Gastrocnemius medialis (tissue), 4 donors: Measurements from ENCODE around the gene CD1C.

ENCODE experiments used
- CTCF ChIP-seq, 5 experiments: fragments of 450-650 bp in 3 of 5; fragments of 200-600 bp in 2 of 5; sonication (generic) in 2 of 5; IDR thresholded peaks in 4 of 5; conservative IDR thresholded peaks in 1 of 5; 1 replicate in 4 of 5; 2 replicates in 1 of 5; pipeline ENCODE4 v1.5.1; 2016 to 2019; ENCODE audit warnings: antibody characterized with exemption in 5 of 5, mild to moderate bottlenecking in 3 of 5, moderate library complexity in 3 of 5
- POLR2A ChIP-seq, 2 donors: fragments of 450-650 bp; IDR thresholded peaks; one replicate each; pipeline ENCODE4 v1.6.1; 2017; ENCODE audit warnings: antibody characterized with exemption in 2 of 2, mild to moderate bottlenecking in 2 of 2, moderate library complexity in 2 of 2

DNA sequence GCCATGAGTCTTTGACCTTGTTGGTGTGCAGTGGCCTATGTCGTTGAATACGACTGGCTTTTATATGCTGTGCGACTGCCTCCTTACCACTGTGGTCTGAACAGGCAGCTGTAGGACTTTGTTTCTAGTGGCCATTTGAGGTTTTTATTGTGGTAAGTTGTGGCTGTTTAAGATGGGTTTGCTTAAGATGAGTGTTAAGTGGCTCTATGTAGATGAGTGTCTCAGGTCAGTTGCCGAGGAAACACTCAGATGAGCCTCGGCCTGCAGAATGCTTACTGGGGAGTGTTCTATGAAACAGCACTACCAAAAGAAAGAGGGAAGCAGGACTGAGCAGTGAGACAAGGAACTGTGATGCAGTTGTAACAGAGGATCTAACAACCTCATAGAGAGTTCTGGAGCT, 14.9 kb upstream of the CD1C start:
- TF ChIP-seq CTCF (IDR thresholded peaks at IDR 0.05 in 4 of 5, conservative IDR thresholded peaks at IDR 0.05 in 1 of 5) = no peak
- TF ChIP-seq POLR2A (IDR thresholded peaks at IDR 0.05) = no peak
